HEK293 (cell line): ENCODE measurements around the gene SLC38A3.
A peak's percentile ranks its signal among the peaks of the same experiment; 100 is the strongest.

Source experiments
- GLIS2 ChIP-seq: fragments of 450-650 bp; formaldehyde crosslinking; IDR thresholded peaks from 2 replicates; pipeline ENCODE4 v1.5.1; 2016; ENCODE audit warnings: missing biosample characterization, missing genetic modification characterization
- HOXD13 ChIP-seq: sonication (generic); formaldehyde crosslinking; IDR thresholded peaks from 2 replicates; pipeline ENCODE4 v1.8.0; 2022; ENCODE audit warnings: missing genetic modification reagents, borderline replicate concordance
- KLF9 ChIP-seq: fragments of 450-650 bp; formaldehyde crosslinking; IDR thresholded peaks from 2 replicates; pipeline ENCODE4 v1.5.1; 2016; ENCODE audit warnings: missing biosample characterization, missing genetic modification characterization, low read depth
- OSR2 ChIP-seq: fragments of 450-650 bp; formaldehyde crosslinking; IDR thresholded peaks from 2 replicates; pipeline ENCODE4 v1.5.1; 2016; ENCODE audit warnings: missing biosample characterization, missing genetic modification characterization
- TCF7L2 ChIP-seq: IDR thresholded peaks from 2 replicates; pipeline ENCODE4 v1.6.1; 2011; ENCODE audit warnings: low read depth, mild to moderate bottlenecking, inconsistent platforms, low read length, moderate library complexity, borderline replicate concordance
- TRIM28 ChIP-seq: IDR thresholded peaks from 2 replicates; pipeline ENCODE4 v1.6.1; 2011; ENCODE audit warnings: low read length, control low read depth, borderline replicate concordance
- ZBTB48 ChIP-seq: fragments of 450-650 bp; formaldehyde crosslinking; IDR thresholded peaks from 2 replicates; pipeline ENCODE4 v1.5.1; 2016; ENCODE audit warnings: missing biosample characterization, missing genetic modification characterization
- ZBTB7A ChIP-seq: fragments of 450-650 bp; formaldehyde crosslinking; IDR thresholded peaks from 2 replicates; pipeline ENCODE4 v1.5.1; 2016; ENCODE audit warnings: low read depth, missing biosample characterization, missing genetic modification characterization
- ZIC2 ChIP-seq: fragments of 450-650 bp; formaldehyde crosslinking; IDR thresholded peaks from 2 replicates; pipeline ENCODE4 v1.5.1; 2016; ENCODE audit warnings: missing biosample characterization, missing genetic modification characterization
- ZNF114 ChIP-seq: fragments of 450-650 bp; formaldehyde crosslinking; IDR thresholded peaks from 2 replicates; pipeline ENCODE4 v1.5.0; 2017; ENCODE audit warnings: missing biosample characterization, missing genetic modification characterization
- ZNF133 ChIP-seq: fragments of 450-650 bp; formaldehyde crosslinking; IDR thresholded peaks from 2 replicates; pipeline ENCODE4 v1.5.1; 2016; ENCODE audit warnings: missing biosample characterization, missing genetic modification characterization
- ZNF175 ChIP-seq: fragments of 450-650 bp; formaldehyde crosslinking; IDR thresholded peaks from 2 replicates; pipeline ENCODE4 v1.5.1; 2016; ENCODE audit warnings: missing biosample characterization, missing genetic modification characterization
- ZNF184 ChIP-seq: fragments of 450-650 bp; IDR thresholded peaks from 2 replicates; pipeline ENCODE4 v1.5.1; 2018; ENCODE audit warnings: missing biosample characterization, mild to moderate bottlenecking, missing genetic modification characterization
- ZNF202 ChIP-seq: fragments of 450-650 bp; formaldehyde crosslinking; IDR thresholded peaks from 2 replicates; pipeline ENCODE4 v1.5.1; 2016; ENCODE audit warnings: missing biosample characterization, missing genetic modification characterization, borderline replicate concordance
- ZNF221 ChIP-seq: fragments of 450-650 bp; formaldehyde crosslinking; IDR thresholded peaks from 2 replicates; pipeline ENCODE4 v1.5.1; 2017; ENCODE audit warnings: missing biosample characterization, missing genetic modification characterization, borderline replicate concordance
- ZNF24 ChIP-seq: fragments of 450-650 bp; formaldehyde crosslinking; IDR thresholded peaks from 2 replicates; pipeline ENCODE4 v1.5.1; 2016; ENCODE audit warnings: missing biosample characterization, missing genetic modification characterization
- ZNF423 ChIP-seq: fragments of 450-650 bp; formaldehyde crosslinking; IDR thresholded peaks from 2 replicates; pipeline ENCODE4 v1.5.1; 2016; ENCODE audit warnings: missing biosample characterization, missing genetic modification characterization
- ZNF510 ChIP-seq: fragments of 450-650 bp; formaldehyde crosslinking; IDR thresholded peaks from 2 replicates; pipeline ENCODE4 v1.5.1; 2018; ENCODE audit warnings: mild to moderate bottlenecking, missing genetic modification characterization, missing biosample characterization; ENCODE audit not compliant: insufficient replicate concordance
- ZNF560 ChIP-seq: fragments of 450-650 bp; formaldehyde crosslinking; IDR thresholded peaks from 2 replicates; pipeline ENCODE4 v1.5.1; 2017; ENCODE audit warnings: missing biosample characterization, missing genetic modification characterization, borderline replicate concordance
- ZNF624 ChIP-seq: fragments of 450-650 bp; formaldehyde crosslinking; IDR thresholded peaks from 2 replicates; pipeline ENCODE4 v1.5.1; 2017; ENCODE audit warnings: missing biosample characterization, missing genetic modification characterization
- ZNF629 ChIP-seq: fragments of 450-650 bp; formaldehyde crosslinking; IDR thresholded peaks from 2 replicates; pipeline ENCODE4 v1.5.1; 2017; ENCODE audit warnings: missing biosample characterization, missing genetic modification characterization
- ZNF747 ChIP-seq: fragments of 450-650 bp; formaldehyde crosslinking; IDR thresholded peaks from 2 replicates; pipeline ENCODE4 v1.5.1; 2016; ENCODE audit warnings: missing biosample characterization, missing genetic modification characterization
- ZNF776 ChIP-seq: fragments of 450-650 bp; formaldehyde crosslinking; IDR thresholded peaks from 2 replicates; pipeline ENCODE4 v1.5.0; 2017; ENCODE audit warnings: missing biosample characterization, missing genetic modification characterization, borderline replicate concordance
- ZSCAN23 ChIP-seq: fragments of 450-650 bp; formaldehyde crosslinking; IDR thresholded peaks from 2 replicates; pipeline ENCODE4 v1.5.1; 2016; ENCODE audit warnings: missing biosample characterization, missing genetic modification characterization
- TF ChIP-seq, protein P1 (sequence below): fragments of 450-650 bp; formaldehyde crosslinking; IDR thresholded peaks from 2 replicates; pipeline ENCODE4 v1.5.1; 2016; ENCODE audit warnings: missing biosample characterization, missing genetic modification characterization
- TF ChIP-seq, protein P2 (sequence below): fragments of 450-650 bp; formaldehyde crosslinking; IDR thresholded peaks from 2 replicates; pipeline ENCODE4 v1.5.1; 2017; ENCODE audit warnings: missing biosample characterization, missing genetic modification characterization
- TF ChIP-seq, protein P3 (sequence below): fragments of 450-650 bp; formaldehyde crosslinking; IDR thresholded peaks from 2 replicates; pipeline ENCODE4 v1.5.1; 2016; ENCODE audit warnings: missing biosample characterization, missing genetic modification characterization
- TF ChIP-seq, protein P4 (sequence below): fragments of 450-650 bp; formaldehyde crosslinking; IDR thresholded peaks from 2 replicates; pipeline ENCODE4 v1.5.1; 2017; ENCODE audit warnings: missing biosample characterization, missing genetic modification characterization
- TF ChIP-seq, protein P5 (sequence below): fragments of 450-650 bp; formaldehyde crosslinking; IDR thresholded peaks from 2 replicates; pipeline ENCODE4 v1.5.1; 2016; ENCODE audit warnings: missing biosample characterization, missing genetic modification characterization

SLC38A3 gene

DNA sequence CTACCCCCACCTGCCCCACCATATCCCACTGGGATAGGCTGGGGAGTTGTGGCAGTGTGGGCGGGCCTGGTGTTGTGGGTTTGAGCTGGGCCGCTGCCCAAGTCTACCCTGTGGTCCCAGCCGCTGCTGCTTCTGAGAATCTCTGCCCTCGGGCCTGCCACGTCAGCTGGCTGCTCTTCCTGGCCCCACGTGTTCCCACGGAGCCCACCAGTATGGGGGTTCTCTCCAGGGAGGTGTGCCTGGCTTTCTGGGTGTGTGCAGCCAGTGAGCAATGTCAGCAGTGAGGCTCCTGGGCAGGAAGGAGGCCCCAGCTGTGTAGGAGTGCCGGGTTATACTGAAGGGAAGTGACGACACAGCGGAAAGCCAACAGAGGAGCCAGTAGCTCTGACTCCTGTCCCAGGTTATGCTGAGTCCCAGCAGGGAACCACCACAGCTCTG, 41.5 kb downstream of the SLC38A3 start (continued):
- TF ChIP-seq OSR2 (0 out of 2 replicates have a peak, but pooled peaks have one; percentile 44), ZNF221 (tag by site-specific recombination) (no peak), ZNF24 (tag by site-specific recombination) (no peak), TCF7L2 (no peak), HOXD13 (CRISPR knock-in tag) (no peak), ZNF202 (tag by site-specific recombination) (no peak), KLF9 (tag by site-specific recombination) (peak; percentile 34; the same call in 1 of the 2 replicates), ZNF184 (tag by site-specific recombination) (no peak), TRIM28 (no peak), ZSCAN23 (tag by site-specific recombination) (no peak), ZNF560 (tag by site-specific recombination) (no peak), ZBTB48 (tag by site-specific recombination) (no peak), ZNF629 (no peak), ZIC2 (tag by site-specific recombination) (peak; percentile 36), ZNF510 (no peak), ZNF747 (tag by site-specific recombination) (no peak), ZNF114 (no peak), GLIS2 (tag by site-specific recombination) (0 out of 2 replicates have a peak, but pooled peaks have one; percentile 44), ZNF624 (tag by site-specific recombination) (no peak), ZNF423 (tag by site-specific recombination) (no peak), ZNF776 (tag by site-specific recombination) (no peak), ZNF133 (tag by site-specific recombination) (no peak), ZBTB7A (tag by site-specific recombination) (no peak), ZNF175 (no peak)
- TF ChIP-seq, protein P1, sequence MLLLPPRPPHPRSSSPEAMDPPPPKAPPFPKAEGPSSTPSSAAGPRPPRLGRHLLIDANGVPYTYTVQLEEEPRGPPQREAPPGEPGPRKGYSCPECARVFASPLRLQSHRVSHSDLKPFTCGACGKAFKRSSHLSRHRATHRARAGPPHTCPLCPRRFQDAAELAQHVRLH = no peak
- TF ChIP-seq, protein P2, sequence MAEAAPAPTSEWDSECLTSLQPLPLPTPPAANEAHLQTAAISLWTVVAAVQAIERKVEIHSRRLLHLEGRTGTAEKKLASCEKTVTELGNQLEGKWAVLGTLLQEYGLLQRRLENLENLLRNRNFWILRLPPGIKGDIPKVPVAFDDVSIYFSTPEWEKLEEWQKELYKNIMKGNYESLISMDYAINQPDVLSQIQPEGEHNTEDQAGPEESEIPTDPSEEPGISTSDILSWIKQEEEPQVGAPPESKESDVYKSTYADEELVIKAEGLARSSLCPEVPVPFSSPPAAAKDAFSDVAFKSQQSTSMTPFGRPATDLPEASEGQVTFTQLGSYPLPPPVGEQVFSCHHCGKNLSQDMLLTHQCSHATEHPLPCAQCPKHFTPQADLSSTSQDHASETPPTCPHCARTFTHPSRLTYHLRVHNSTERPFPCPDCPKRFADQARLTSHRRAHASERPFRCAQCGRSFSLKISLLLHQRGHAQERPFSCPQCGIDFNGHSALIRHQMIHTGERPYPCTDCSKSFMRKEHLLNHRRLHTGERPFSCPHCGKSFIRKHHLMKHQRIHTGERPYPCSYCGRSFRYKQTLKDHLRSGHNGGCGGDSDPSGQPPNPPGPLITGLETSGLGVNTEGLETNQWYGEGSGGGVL (tag by site-specific recombination) = no peak
- TF ChIP-seq, protein P3, sequence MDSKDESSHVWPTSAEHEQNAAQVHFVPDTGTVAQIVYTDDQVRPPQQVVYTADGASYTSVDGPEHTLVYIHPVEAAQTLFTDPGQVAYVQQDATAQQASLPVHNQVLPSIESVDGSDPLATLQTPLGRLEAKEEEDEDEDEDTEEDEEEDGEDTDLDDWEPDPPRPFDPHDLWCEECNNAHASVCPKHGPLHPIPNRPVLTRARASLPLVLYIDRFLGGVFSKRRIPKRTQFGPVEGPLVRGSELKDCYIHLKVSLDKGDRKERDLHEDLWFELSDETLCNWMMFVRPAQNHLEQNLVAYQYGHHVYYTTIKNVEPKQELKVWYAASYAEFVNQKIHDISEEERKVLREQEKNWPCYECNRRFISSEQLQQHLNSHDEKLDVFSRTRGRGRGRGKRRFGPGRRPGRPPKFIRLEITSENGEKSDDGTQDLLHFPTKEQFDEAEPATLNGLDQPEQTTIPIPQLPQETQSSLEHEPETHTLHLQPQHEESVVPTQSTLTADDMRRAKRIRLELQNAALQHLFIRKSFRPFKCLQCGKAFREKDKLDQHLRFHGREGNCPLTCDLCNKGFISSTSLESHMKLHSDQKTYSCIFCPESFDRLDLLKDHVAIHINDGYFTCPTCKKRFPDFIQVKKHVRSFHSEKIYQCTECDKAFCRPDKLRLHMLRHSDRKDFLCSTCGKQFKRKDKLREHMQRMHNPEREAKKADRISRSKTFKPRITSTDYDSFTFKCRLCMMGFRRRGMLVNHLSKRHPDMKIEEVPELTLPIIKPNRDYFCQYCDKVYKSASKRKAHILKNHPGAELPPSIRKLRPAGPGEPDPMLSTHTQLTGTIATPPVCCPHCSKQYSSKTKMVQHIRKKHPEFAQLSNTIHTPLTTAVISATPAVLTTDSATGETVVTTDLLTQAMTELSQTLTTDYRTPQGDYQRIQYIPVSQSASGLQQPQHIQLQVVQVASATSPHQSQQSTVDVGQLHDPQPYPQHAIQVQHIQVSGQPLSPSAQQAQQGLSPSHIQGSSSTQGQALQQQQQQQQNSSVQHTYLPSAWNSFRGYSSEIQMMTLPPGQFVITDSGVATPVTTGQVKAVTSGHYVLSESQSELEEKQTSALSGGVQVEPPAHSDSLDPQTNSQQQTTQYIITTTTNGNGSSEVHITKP (tag by site-specific recombination) = peak; percentile 23; the same call in 1 of the 2 replicates
- TF ChIP-seq, protein P4, sequence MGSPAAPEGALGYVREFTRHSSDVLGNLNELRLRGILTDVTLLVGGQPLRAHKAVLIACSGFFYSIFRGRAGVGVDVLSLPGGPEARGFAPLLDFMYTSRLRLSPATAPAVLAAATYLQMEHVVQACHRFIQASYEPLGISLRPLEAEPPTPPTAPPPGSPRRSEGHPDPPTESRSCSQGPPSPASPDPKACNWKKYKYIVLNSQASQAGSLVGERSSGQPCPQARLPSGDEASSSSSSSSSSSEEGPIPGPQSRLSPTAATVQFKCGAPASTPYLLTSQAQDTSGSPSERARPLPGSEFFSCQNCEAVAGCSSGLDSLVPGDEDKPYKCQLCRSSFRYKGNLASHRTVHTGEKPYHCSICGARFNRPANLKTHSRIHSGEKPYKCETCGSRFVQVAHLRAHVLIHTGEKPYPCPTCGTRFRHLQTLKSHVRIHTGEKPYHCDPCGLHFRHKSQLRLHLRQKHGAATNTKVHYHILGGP (tag by site-specific recombination) = no peak
- TF ChIP-seq, protein P5, sequence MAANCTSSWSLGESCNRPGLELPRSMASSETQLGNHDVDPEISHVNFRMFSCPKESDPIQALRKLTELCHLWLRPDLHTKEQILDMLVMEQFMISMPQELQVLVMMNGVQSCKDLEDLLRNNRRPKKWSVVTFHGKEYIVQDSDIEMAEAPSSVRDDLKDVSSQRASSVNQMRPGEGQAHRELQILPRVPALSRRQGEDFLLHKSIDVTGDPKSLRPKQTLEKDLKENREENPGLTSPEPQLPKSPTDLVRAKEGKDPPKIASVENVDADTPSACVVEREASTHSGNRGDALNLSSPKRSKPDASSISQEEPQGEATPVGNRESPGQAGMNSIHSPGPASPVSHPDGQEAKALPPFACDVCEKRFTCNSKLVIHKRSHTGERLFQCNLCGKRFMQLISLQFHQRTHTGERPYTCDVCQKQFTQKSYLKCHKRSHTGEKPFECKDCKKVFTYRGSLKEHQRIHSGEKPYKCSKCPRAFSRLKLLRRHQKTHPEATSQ (tag by site-specific recombination) = no peak
